Activated naive CD4-positive, alpha-beta T cell treated with Interleukin-2 at 50 U/mL for 16 hours (primary cell): Measurements from ENCODE around the gene RPGR.

Experiments used
- DNase-seq: peaks from one replicate; pipeline ENCODE4 v3.0.0-alpha.2; 2020

RPGR gene

DNA sequence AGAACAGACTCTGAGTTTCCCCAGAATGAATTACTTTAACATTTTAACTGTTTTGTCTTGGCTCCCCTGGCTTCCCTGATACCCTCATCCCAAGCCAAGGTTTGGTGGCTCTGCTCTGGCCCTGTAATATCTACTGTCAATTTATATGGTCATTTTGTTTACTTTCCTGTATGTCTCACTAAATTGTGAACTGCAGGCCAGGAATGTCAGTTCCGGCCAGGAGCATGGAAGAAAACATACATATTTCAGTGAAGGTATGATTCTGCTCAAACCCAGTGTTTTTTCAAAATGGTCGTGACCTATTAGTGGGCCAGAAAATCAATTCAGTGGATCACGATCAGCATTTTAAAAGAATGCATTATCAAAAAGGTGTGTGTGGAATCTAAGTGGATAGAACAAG lies 1.2 kb downstream of the RPGR start:
- no peak for DNase-seq

DNA sequence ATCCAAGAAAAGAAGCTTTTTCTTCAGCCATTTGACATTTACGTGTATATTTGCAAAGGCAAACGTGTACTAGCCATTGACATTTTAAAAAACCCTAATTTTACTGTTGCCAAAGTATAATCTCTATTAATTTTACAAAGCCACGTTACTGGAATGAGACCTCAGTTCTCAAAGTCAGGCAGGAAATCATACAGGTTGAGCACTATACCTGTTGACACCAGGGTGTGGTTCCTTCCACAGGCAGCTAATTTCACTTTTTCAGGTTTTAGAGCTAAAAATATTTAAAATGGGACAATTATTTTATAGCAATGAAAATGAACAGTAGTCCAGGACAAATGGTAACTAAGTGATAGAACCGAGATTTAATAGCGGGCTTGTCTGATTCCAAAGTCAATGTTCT lies 6.5 kb downstream of the RPGR start:
- no peak for DNase-seq

DNA sequence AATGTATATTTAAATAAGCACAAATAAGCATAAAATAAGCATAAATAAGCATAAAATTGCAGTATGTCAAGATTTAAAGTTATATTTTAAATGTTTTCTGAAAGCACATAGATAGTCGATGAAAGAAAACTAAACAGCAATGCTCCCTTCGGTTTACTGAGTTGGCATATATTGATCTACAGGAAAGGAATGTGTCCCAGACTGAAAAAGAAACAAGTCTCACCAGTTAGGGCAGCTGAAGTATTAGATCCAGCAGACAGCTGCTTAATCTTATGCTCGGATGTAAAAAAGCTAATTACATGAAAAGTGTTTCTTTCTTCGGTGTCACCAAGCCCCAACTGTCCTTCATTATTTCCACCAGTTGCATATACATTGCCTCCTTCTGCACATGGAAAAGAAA lies 8.7 kb downstream of the RPGR start:
- no peak for DNase-seq

DNA sequence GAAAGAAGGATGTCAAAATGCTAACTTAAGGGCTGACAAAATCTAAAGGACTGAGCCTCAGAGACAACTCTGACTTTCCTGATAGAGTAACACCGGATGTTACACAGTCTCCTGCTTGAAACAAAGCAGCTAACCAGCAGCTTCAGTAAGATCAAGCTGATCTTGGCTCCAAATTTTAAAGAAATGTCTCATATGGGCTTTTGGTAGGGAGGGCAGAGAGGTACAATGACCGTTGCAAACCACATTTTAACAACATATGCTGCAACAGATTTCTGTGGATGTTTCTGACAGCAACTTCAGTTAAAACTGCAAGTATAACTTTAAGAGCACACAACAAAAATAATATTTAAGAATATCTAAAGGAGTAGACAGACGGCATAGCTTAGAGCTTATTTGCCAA lies 9.1 kb downstream of the RPGR start:
- no peak for DNase-seq

DNA sequence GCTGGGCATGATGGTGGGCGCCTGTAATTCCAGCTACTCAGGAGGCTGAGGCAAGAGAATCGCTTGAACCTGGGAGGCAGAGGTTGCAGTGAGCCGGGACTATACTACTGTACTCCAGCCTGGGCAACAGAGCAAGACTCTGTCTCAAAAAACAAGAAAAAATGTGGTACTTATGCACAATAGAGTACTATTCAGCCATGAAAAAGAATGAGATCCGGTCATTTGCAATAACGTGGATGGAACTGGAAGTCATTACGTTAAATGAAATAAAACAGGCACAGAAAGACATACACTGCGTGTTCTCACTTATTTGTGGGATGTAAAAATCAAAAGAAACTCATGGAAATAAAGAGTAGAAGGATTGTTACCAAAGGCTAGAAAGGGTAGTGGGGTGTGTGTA lies 12.1 kb downstream of the RPGR start:
- no peak for DNase-seq

DNA sequence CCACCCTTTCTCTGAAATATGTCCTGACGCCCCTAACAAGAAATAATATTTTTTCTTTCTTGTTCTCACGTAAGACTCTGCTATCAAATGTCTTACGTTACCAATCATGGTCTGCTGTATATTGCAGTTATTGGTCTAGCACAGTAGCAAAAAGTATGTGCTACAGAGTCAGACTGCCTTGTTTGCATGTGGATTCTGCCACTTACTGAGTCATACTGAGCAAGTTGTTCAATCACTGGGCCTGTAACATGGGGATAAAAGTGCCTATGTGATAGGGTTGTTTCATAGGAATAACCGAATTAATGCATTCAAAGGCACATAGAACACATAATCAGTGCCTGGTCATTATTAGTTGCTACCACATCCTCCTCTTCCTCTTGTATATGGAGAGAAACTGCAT lies 14.1 kb downstream of the RPGR start:
- DNase-seq = no peak

DNA sequence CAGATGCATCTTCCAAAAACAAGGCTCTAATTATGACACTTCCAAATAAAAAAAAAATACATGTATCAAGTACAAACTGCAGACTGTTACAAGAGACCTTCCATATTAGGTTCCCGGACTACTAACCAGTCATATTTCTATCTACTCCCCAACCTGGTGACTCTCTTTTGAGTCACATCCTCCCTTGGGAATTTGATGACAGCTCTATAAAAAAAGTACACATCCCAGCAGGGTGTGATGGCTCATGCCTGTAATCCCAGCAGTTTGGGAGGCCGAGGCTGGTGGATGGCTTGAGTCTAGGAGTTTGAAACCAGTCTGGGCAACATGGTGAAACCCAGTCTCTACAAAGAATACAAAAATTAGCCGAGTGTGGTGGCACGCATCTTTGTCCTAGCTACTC lies 14.9 kb downstream of the RPGR start:
- DNase-seq = no peak

DNA sequence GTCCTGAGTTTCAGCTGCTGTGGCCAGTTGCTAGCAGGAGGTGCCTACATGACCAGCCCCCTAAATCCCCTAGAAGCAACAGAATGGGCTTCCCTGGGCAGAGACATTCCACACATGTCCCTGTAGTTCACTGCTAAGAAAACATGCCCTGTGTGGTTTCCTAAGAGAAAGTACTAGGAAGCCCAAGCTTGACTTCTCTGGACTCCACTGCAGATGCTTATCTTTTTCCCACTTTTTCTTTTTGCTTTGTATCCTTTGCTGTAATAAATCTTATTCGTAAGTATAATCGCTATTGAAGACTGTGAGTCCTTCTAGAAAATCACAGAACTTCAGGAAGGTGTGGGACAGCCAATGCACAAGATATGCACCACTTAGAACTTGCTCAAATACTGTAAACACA lies 15.6 kb downstream of the RPGR start:
- DNase-seq = no peak

DNA sequence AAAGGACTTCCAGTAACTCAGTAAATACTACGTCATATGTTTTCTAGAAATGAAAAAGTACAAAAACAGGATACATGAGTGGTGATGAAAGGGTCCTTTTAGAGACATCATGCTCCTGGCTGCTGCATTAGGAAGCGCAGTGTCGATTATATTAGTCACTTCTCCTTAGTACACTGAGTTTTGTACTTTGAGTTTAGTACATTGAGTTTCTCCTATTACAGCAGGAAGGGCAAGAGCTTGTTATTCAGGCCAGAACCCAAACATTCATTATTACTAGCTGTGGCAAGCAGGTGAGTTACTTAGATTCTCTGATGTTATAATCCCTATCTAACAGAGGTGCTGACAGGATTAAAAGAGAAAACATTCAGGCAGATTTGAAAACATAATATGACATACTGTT lies 21.3 kb downstream of the RPGR start:
- no peak for DNase-seq

DNA sequence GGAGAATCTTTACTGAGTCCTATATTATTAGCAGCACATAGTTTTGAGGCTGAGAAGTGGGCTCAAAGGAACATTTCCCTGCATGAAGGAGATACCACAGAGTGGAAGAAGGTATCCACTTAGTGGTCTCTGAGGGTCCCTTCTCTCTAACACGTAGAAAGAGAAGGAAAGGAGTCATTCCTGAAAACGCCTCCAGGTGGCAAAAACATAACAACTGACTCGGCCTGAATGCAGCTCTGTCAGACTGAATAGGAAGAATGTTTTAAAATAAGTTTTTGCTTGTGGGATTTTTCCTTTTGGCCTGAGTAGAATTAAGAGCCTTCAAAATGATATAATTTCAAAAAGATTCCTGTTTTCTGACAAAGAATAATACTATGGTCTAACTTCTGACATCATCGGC lies 23.3 kb downstream of the RPGR start:
- DNase-seq = no peak

DNA sequence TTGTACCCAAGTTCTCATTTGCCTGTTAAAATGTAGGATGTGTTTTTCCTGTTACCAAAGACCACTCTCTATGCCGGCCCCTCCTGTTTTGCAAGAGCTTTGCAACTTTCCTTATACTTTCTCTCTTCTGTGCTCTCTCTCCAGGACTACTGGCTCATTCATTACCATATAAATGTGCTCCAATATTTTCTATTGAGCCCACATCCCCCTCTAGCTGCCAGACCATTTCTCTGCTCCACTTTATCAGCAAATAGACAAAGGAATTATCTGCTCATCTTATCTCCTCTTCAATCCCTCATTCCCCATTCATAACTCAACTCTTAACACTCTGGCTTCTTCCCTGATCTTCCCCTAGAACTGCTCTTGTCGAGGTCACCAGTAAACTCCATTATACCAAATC lies 33.6 kb downstream of the RPGR start:
- no peak for DNase-seq

DNA sequence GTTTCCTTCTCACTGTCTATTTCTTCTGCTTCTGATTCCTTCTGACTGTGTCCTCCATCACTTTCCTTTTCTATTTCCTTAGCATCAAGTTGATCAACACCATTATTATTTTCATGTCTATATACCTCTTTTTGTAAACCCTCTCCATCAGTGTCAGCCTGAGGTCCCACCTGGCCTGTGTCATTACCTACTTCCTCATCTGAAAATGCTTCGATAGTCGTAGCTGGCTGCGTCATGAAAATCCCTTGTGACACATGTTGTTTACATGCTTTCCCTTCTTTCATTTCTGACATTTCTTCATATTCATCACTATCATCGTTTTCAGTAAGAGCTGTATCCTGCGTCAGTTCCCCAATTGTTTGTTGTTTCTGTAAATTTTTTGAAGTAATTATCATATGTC lies 39.6 kb downstream of the RPGR start:
- no peak for DNase-seq

DNA sequence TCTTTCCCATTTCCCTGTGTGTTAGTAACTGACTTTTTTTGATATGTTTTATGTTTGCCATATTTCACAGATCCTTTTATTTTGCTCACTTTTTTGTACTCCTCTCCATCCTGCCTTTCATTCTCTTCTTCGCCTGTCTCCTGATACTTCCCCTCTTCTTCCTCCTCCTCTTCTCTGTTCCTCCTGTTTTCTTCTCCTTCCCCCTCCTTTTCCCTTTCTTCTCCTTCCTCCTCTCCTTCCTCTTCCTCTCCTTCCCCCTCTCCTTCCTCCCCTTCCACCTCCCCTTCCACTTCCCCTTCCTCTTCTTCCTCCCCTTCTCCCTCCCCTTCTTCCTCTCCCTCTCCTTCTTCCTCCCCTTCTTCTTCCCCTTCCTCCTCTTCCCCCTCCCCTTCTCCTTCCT lies 41.7 kb downstream of the RPGR start:
- no peak for DNase-seq

DNA sequence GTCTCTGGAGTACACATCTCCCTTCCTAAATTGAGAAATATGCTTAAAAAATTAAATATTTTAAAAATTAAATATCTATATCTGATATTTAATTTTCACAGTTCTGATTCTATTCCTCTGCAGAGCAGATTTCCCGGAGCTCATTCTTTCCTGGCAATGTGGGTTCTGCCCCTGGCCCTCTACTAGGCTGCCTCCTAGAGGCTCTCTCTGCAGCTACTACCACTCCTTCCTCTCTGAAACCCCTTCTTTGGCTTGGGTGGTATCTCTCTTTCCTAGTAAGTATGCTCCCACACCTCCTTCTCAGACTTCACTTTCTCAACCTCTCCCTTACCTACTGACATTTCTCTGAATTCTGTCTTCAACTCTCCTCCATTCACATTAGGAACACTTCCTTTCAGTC lies 45.3 kb downstream of the RPGR start:
- DNase-seq = no peak

DNA sequence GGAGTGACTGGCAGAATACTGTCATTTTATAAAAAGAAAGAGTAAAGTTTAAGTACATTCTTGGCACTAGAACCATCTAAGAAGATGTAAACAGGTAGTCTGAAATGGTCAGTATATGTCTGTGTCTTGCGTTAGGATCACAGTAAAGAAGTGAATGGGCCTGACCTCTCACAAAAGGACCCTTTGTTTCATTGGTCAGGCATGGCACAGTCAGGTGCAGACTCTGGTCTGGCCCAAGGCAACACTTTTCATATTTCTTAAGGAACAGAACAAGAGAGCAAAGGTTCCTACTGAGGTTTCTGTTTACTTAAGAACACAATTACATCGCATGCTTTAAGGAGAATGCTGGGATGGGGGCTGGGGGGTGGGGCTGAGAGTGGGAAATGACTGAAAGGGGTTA lies 48.1 kb downstream of the RPGR start:
- DNase-seq = no peak

DNA sequence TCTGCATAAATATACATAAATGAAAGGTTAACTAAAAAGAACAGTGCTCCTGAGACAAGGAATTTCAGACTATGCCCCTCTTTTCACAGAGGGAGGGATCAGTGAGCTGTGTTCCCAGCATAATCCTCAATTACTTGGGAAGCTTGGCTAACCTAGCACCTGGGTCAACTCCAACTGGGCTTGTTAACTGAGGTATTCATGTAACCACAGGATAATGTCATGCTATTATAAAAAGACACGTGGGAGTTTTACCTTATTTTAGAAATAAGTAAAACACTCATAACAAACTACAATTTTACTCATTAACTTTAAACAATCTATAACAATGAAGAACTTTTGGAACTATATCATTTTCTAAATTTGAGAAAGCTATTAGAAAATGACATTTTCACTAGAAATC lies 48.6 kb downstream of the RPGR start:
- no peak for DNase-seq

DNA sequence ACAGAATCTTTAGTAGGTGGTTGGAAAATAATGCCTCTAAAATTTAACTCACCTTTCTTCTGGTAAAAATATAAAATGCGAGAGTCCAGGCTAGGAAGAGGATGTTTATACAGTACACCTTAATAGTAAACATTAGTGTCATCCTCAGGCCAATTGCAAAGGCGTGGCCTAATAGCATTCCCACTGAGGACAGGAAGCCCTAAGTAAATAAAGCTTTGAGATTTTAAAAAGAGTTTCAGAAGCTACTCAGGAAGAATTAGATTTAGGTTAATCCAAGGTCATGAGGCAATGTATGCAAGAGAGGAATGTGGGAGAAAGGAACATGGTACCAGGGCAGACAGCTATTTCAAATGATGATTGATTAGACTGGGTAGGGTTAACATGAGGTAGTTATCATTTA lies 49.5 kb downstream of the RPGR start:
- no peak for DNase-seq

DNA sequence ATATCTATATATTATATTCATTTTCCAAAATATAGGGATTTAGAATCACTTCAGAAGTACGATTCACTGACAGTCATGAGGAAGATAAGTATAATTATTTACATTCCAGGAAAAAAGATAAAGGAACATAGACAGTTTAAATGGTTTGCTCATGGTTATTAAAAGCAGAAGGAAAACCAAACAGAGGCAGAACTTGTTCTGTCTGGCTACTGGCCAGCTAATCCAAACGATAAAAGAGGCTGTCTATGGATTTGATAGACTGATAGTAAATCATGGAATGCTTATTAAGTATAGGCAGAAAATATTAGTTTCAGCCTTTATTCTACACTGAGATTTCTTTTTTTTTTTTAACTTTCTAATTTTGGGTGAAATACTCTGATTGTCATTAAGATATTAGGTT lies 50.2 kb downstream of the RPGR start:
- no peak for DNase-seq

DNA sequence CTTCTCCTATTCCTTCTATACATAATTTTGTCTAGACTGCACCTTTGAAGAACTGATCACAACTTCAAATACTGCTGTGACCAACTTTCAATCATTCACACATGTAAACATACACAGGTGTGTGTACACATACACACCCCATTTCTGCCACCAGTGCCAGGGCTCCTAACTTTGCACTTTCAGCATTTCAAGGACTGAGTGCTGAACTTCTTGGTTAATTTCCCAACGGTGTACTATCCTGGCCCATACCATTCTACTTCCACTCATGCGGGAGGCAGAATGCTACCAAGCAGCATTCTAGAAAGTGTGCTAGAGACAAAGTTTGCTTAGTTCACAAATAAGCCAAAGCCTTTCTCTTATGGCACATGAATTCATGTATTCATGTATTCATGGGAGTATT lies 51.2 kb downstream of the RPGR start:
- no peak for DNase-seq

DNA sequence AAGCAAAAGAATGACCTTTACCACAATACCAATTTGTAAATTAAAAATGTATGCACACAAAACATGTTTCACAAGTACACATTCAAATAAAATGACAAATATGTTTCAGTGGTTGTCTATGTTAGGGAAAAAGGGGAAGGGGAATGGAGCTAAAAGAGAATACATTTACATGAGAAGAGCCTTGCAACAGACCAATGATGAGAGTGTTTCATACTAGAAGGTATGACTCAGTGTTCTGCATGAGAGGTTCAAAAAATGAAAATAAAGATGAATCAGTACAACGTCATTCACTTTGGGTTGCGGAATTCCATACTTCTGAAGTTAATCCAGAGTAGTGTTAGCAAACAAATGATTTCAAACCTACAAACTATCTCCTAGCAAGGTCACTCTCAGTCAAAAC lies 51.7 kb downstream of the RPGR start:
- DNase-seq = no peak

DNA sequence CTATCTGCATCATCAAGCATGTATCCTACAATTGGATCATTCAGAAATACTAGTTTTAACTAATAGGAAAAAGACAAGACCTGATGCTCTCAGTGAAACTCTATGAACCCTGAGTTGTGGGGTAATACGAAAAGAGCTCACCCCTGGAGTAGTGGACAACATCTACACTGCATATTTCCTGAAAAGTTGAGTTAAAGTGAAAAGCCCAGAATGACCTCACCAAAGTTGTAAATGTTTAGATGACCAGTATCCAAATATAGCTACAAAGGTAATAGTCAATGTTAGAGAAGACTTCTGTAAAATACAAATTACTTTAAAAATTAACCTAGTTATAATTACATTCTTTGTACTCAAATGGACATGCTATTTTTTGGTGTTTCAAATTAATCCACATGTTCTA lies 53.9 kb downstream of the RPGR start:
- DNase-seq = no peak

DNA sequence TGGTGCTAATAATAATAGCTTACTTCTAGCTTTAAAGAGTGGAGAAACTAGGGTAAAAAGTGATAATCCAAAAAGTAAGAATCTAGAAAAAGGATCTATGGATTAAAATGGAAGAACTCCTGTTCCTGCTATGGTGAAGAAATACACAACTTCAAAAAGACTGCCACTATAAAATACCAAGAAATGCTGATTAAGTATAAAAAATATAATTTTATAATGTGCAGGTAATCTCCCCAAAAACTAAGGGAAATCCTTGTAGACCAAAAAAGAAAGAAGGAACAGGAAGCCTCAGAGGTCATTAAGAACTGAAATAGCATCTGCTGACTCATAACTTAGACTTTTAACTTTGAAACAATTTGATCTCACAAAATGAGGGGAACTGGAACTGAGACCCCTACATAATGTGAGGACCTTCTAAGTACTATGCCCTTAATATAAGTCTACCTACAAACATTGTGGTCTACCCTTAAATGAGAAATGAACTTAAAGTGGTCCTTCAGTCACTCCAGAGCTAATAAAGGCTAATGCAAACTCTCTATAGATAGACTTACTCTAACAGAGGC lies 56.1 kb downstream of the RPGR start:
- no peak for DNase-seq

DNA sequence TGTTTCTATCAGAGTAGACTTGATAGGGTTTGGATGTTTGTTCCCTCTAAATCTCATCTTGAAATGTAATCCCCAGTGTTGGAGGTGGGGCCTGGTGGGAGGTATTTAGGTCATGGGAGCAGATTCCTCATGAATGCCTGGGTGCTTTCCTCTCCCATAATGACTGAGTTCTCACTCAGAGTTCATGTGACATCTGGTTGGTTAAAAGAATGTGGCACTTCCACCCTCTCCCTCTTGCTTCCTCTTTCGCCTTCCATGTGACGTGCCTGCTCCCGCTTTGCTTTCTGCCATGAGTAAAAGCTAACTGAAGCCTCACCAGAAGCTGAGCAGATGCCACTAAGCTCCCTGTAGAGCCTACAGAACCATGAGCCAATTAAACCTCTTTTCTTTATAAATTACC lies 59.3 kb downstream of the RPGR start:
- DNase-seq = no peak

DNA sequence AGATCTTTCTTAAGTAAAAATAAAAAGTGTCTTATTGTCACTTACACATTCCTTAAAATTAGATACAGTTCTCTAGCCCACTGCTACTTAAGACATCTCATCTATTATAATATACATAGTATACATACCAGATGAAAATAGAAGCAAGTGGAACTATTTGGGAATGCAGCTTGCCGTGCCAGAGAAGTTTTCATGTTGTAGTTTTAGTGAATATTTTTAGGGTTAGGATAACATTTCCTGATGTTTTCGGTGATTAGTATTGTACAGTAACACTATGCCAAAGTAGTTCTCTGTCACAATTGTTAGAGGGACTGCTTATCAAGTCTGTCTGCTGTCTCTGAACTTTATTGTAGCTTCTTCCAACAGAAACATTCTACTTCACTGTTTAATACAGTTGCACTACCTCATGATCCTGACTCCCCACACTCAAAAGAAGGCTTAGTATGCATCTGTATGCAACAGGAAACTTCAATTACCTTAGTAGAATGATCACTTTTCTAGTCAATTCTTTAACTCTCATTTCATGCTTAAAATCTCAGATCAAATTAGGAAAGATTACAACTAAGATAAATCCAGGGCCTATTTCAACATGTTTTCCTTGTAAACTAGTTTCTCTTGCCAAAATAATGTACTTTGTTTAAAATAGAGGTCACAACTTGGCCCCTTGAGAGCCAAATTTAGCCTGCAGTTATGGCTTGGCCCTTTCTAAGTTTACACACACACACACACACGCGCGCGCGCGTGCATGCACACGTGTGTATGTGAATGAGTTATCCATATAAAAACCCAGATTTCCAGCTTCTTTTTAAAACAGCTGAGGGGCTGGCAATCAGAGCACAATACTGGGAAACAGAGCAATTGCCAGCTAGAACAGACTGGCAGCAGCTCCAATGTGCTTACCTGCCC lies 64.3 kb downstream of the RPGR start:
- DNase-seq = no peak

DNA sequence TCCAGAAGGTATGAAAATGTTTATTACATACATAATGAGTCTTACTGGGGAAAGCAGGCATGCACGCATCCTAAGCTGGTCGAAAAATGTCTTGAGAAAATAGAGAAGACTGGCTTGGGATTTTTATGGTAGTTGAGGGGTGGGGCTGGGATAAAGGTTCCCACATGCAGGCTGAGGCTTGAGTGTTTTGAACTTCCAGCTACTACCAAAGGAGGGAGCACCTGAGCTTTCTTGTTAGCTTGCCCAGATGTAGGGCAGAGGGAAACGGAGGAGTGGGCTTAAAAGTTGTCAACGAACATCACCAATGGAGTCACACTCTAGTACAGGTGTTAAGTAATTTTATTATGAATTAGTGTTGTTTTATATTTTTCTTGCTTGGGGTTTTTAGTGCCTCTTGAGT lies 67.1 kb downstream of the RPGR start:
- no peak for DNase-seq
